Natural killer cell (primary cell): ENCODE data around the gene CACNA1D. TPM values are rescaled to one million over a fixed set of nuclear protein-coding genes. Genes with fewer than 3 reads are reported as not detected.

ENCODE experiments used
- ATAC-seq, 3 donors: fragments of 150-1000 bp in 2 of 3; fragments of 200-7000 bp in 1 of 3; cut with Tn5 transposase; 1 replicate in 1 of 3; 2 replicates in 2 of 3; pipeline ENCODE4 v1.10.0; 2021; ENCODE audit warnings: mild to moderate bottlenecking in 2 of 3, moderate library complexity in 2 of 3
- DNase-seq, 2 donors: peaks; one replicate each; pipeline versions ENCODE4 v3.0.0 to v3.0.0-alpha.2; 2013 to 2021; ENCODE audit warnings: mixed read lengths in 1 of 2
- H3K27ac ChIP-seq: one replicate; pipeline ENCODE4 v1.5.1; 2013; ENCODE audit warnings: mild to moderate bottlenecking, low read length
- H3K27me3 ChIP-seq: one replicate; pipeline ENCODE4 v1.6.1; 2013; ENCODE audit warnings: low read length; ENCODE audit not compliant: control insufficient read depth, insufficient read depth
- H3K36me3 ChIP-seq: one replicate; pipeline ENCODE4 v1.6.1; 2013; ENCODE audit warnings: low read length; ENCODE audit not compliant: control insufficient read depth, insufficient read depth
- H3K4me1 ChIP-seq: one replicate; pipeline ENCODE4 v1.6.1; 2013; ENCODE audit warnings: low read length; ENCODE audit not compliant: control insufficient read depth, insufficient read depth
- H3K4me3 ChIP-seq: one replicate; pipeline ENCODE4 v1.5.1; 2013; ENCODE audit warnings: low read length
- H3K9me3 ChIP-seq: one replicate; pipeline ENCODE4 v1.6.1; 2013; ENCODE audit warnings: low read length; ENCODE audit not compliant: control insufficient read depth, insufficient read depth
- H3K27ac Mint-ChIP-seq, 2 donors: one replicate each; pipeline ENCODE4 v1.8.0; 2022; ENCODE audit warnings: mild to moderate bottlenecking in 2 of 2, mixed read lengths in 2 of 2, moderate library complexity in 1 of 2
- H3K27me3 Mint-ChIP-seq, 2 donors: one replicate each; pipeline ENCODE4 v1.8.0; 2022; ENCODE audit warnings: low read depth in 2 of 2, mixed read lengths in 2 of 2
- H3K36me3 Mint-ChIP-seq: one replicate; pipeline ENCODE4 v1.8.0; 2022; ENCODE audit warnings: mixed read lengths
- H3K4me1 Mint-ChIP-seq, 2 donors: one replicate each; pipeline ENCODE4 v1.8.0; 2022; ENCODE audit warnings: mixed read lengths in 2 of 2
- H3K4me3 Mint-ChIP-seq: one replicate; pipeline ENCODE4 v1.8.0; 2022; ENCODE audit warnings: mild to moderate bottlenecking, moderate library complexity, mixed read lengths
- H3K9me3 Mint-ChIP-seq, 2 donors: one replicate each; pipeline ENCODE4 v1.8.0; 2022; ENCODE audit warnings: mixed read lengths in 2 of 2
- CTCF ChIP-seq: fragments of 200-600 bp; IDR thresholded peaks from one replicate; pipeline ENCODE4 v1.8.0; 2022; ENCODE audit warnings: antibody characterized with exemption
- WGBS: methylation state at CpG from one replicate; pipeline ENCODE4 v1.1.7; 2013; ENCODE audit warnings: missing lambda C conversion rate; ENCODE audit not compliant: insufficient coverage; 5-methylcytosine and 5-hydroxymethylcytosine counted together
- intact Hi-C: fragments of 100-400 bp; cut with micrococcal nuclease; formaldehyde crosslinking; loops from one replicate; pipeline ENCODE4 v1.14.2; 2022
- total RNA-seq, 4 donors: library from RNA; stranded (reverse); fragments of 120-200 nt in 1 of 4; gene quantifications; one replicate each; pipeline versions ENCODE4 v1.2.3 to v1.2.4, GENCODE V29; 2013 to 2022

Gene CACNA1D
- total RNA-seq, 3 donors from 2014 or later (not counting 1 experiment from before 2014, with no cell fraction given), result 0.54 to 10.1 TPM; not detected in 1

GRCh38 chr3:53593611-53594010 lies 99.2 kb downstream of the CACNA1D start:
- H3K4me1 Mint-ChIP-seq, result no peaks in the 10 kb centered on the region
- ATAC-seq (no peak), DNase-seq (no peak)
- H3K36me3 ChIP-seq, result no peaks in the 10 kb centered on the region
- H3K4me3 ChIP-seq, result no peak overlapping the region
- no peak overlapping the region for H3K27ac Mint-ChIP-seq
- H3K36me3 Mint-ChIP-seq, result no peaks in the 10 kb centered on the region
- H3K9me3 Mint-ChIP-seq, result no peaks in the 10 kb centered on the region
- H3K4me3 Mint-ChIP-seq, result no peak overlapping the region
- no peak overlapping the region for H3K27ac ChIP-seq
- intact Hi-C loops, result no loop called here
- peaks cover 7 to 8% of the 10 kb centered on the region in 2 donors for H3K27me3 Mint-ChIP-seq
- no peaks in the 10 kb centered on the region for H3K4me1 ChIP-seq
- no peaks in the 10 kb centered on the region for H3K9me3 ChIP-seq
- H3K27me3 ChIP-seq, result no peaks in the 10 kb centered on the region
- TF ChIP-seq CTCF, result no peak
- WGBS, result 74% methylated on average over 4 of the region's 4 CpGs

- no peaks in the 10 kb centered on the region for H3K9me3 ChIP-seq
- no peak overlapping the region for H3K27ac ChIP-seq
- no peaks in the 10 kb centered on the region for H3K36me3 Mint-ChIP-seq
- intact Hi-C loops, result no loop called here
- H3K27ac Mint-ChIP-seq, result no peak overlapping the region
- H3K4me3 ChIP-seq, result no peak overlapping the region
- no peaks in the 10 kb centered on the region for H3K4me1 ChIP-seq
- no peaks in the 10 kb centered on the region for H3K9me3 Mint-ChIP-seq
- no peaks in the 10 kb centered on the region for H3K27me3 ChIP-seq
- H3K4me3 Mint-ChIP-seq, result no peak overlapping the region
- H3K4me1 Mint-ChIP-seq, result no peaks in the 10 kb centered on the region
- WGBS, result 83% methylated on average over 3 of the region's 3 CpGs
- DNase-seq, result no peak
- TF ChIP-seq CTCF, result no peak
- ATAC-seq, result no peak
- peaks cover 7 to 8% of the 10 kb centered on the region in 2 donors for H3K27me3 Mint-ChIP-seq
- H3K36me3 ChIP-seq, result no peaks in the 10 kb centered on the region
These were observed 99.9 kb downstream of the CACNA1D start for GRCh38 chr3:53594276-53594675.

DNA sequence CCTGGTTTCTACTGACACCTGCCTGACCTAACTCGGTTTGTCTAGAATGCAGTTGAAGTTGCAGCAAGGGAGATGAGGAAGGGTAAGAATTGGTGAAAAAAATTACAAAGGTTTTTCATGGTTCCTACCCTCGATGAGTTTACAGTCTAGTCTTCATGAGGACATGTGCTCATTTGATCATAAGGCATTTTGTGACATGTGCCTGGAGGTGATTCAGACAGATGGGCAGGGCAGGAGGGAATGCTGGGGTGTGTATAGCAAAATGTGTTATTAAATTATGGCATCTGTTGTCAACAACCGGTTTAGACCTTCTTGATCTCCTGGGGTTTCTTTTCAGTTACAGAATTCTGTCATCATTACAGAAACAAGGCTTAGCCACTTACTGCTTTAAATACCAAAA lies 101.2 kb downstream of the CACNA1D start:
- TF ChIP-seq CTCF, result no peak
- H3K9me3 ChIP-seq, result no peaks in the 10 kb centered on the region
- H3K4me3 ChIP-seq, result no peak overlapping the region
- peaks cover 0 to 7% of the 10 kb centered on the region in 2 donors for H3K27me3 Mint-ChIP-seq
- no peaks in the 10 kb centered on the region for H3K4me1 ChIP-seq
- no peak overlapping the region for H3K27ac Mint-ChIP-seq
- intact Hi-C loops, result no loop called here
- no peak for ATAC-seq
- H3K27me3 ChIP-seq, result no peaks in the 10 kb centered on the region
- no peak for DNase-seq
- H3K27ac ChIP-seq, result no peak overlapping the region
- WGBS, result 86% methylated on average over 3 of the region's 3 CpGs
- H3K36me3 ChIP-seq, result no peaks in the 10 kb centered on the region
- no peak overlapping the region for H3K4me3 Mint-ChIP-seq
- H3K4me1 Mint-ChIP-seq, result no peaks in the 10 kb centered on the region
- no peaks in the 10 kb centered on the region for H3K9me3 Mint-ChIP-seq
- no peaks in the 10 kb centered on the region for H3K36me3 Mint-ChIP-seq

DNA sequence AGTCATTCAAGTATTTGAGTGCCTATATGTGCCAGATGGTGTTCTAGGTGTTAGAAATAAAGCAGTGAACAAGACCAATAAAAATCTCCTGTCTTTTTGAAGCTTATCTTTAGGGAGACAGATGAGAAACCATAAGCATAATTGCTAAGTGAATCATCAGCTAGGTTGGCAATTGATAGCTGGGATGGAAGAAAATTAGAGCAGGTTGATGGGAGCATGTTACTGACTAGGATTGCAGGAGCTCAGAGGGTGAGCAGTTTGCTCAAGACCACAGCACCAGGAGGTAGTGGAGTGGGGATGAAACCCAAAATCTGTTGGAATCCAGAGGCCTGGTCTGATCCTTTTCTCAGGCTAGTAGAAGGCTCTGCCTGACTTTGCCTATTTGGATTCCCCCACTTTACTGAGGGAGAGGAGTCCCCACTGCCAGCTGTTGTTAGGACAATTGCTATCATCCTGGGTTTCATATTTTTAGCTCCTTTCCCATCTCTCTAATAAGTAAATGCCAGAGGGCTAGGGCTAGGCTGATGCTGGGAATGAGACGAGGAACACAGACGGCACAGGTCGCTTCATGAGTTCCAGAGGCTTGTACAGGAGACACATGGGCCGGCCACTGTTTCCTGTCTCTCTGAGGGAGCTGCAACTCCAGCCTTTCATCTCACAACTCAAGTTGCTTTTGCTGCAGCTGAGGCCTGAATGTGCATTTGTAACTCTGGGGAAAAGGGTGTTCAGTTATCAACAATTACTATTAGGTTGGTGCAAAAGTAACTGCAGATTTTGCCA lies 102.9 kb downstream of the CACNA1D start:
- H3K27ac ChIP-seq, result no peak overlapping the region
- no peaks in the 10 kb centered on the region for H3K4me1 ChIP-seq
- Mint-ChIP-seq H3K4me3 (no peak overlapping the region), H3K27me3 (peaks cover 0 to 7% of the 10 kb centered on the region in 2 donors), H3K4me1 (no peaks in the 10 kb centered on the region), H3K36me3 (no peaks in the 10 kb centered on the region), H3K27ac (no peak overlapping the region), H3K9me3 (no peaks in the 10 kb centered on the region)
- intact Hi-C loops, result no loop called here
- no peak for TF ChIP-seq CTCF
- H3K36me3 ChIP-seq, result no peaks in the 10 kb centered on the region
- DNase-seq, result no peak
- no peaks in the 10 kb centered on the region for H3K9me3 ChIP-seq
- no peak for ATAC-seq
- H3K27me3 ChIP-seq, result no peaks in the 10 kb centered on the region
- no peak overlapping the region for H3K4me3 ChIP-seq
- WGBS, result 11% methylated on average over 4 of the region's 4 CpGs
